HepG2 (cell line): ENCODE data around the gene MAJIN. TPM values are rescaled to one million over a fixed set of nuclear protein-coding genes. Genes with fewer than 3 reads are reported as not detected.

Experiments
- ATAC-seq: fragments of 200-7000 bp; cut with Tn5 transposase; 3 replicates; pipeline ENCODE4 v1.9.1; 2020; ENCODE audit warnings: mild to moderate bottlenecking, moderate library complexity
- BruUV-seq: library from RNA; stranded (reverse); fragments of 400-500 nt; replicated peaks from 2 replicates; lab custom pipeline; 2021; lab: Mats Ljungman, UMichigan
- CTCF ChIA-PET: fragments of 300-600 bp; formaldehyde crosslinking; extraction: SDS; loops from one replicate; lab custom pipeline; 2021; ENCODE audit warnings: low total read pairs, inconsistent platforms, low intra/inter-chr PET ratio; lab: Yijun Ruan, JAX
- POLR2A ChIA-PET: fragments of 350-600 bp; sonication (Branson Sonifier 250); formaldehyde crosslinking; loops from one replicate; lab custom pipeline; 2020; ENCODE audit warnings: antibody characterized with exemption, inconsistent platforms; lab: Yijun Ruan, JAX
- DNase-seq: peaks from one replicate; pipeline ENCODE4 v3.0.0-alpha.2; 2015; ENCODE audit warnings: low spot score
- FAIRE-seq: peaks from 3 replicates; lab custom pipeline; 2011; peaks lifted over from hg19 to GRCh38; lab: Jason Lieb, UNC
- H2AFZ ChIP-seq: one replicate; pipeline ENCODE4 v1.6.1; 2011; ENCODE audit warnings: low read length, inconsistent platforms
- H3K27ac ChIP-seq: fragments of 300-600 bp; 3 replicates; pipeline ENCODE4 v1.8.0; 2011; ENCODE audit warnings: mixed run types, mild to moderate bottlenecking, mixed read lengths, low read length, inconsistent platforms; ENCODE audit not compliant: insufficient read depth; ENCODE audit errors: extremely low read length
- H3K27me3 ChIP-seq, 2 experiments: fragments of 200-600 bp in 1 of 2; 2 replicates in 1 of 2; 3 replicates in 1 of 2; pipeline versions ENCODE4 v1.6.0 to v1.8.0; 2011; ENCODE audit warnings: low read length in 2 of 2, mild to moderate bottlenecking in 2 of 2, moderate library complexity in 2 of 2, inconsistent platforms in 1 of 2; ENCODE audit not compliant: insufficient read depth in 2 of 2, control insufficient read depth in 1 of 2
- H3K36me3 ChIP-seq, 2 experiments: fragments of 200-600 bp in 1 of 2; replicated peaks in 1 of 2; 2 replicates in 1 of 2; 3 replicates in 1 of 2; pipeline versions ENCODE4 v1.5.1 to v1.8.0; 2011; ENCODE audit warnings: low read length in 2 of 2, inconsistent platforms in 1 of 2; ENCODE audit not compliant: insufficient read depth in 2 of 2, control insufficient read depth in 1 of 2
- H3K4me1 ChIP-seq: 2 replicates; pipeline ENCODE4 v1.5.1; 2012; ENCODE audit warnings: low read length, inconsistent platforms; ENCODE audit not compliant: insufficient read depth
- H3K4me2 ChIP-seq: 2 replicates; pipeline ENCODE4 v1.6.0; 2011; ENCODE audit warnings: low read depth, low read length, inconsistent platforms
- H3K4me3 ChIP-seq, 3 experiments: fragments of 200-600 bp in 1 of 3; sonication (generic), shearing (Covaris generic) in 1 of 3; replicated peaks in 1 of 3; 2 replicates each; pipeline ENCODE4 v1.5.1; 2011 to 2016; ENCODE audit warnings: low read length in 3 of 3, inconsistent platforms in 2 of 3, low read depth in 2 of 3, mild to moderate bottlenecking in 2 of 3, control low read depth in 1 of 3, mixed read lengths in 1 of 3; ENCODE audit not compliant: insufficient read depth in 1 of 3
- H3K79me2 ChIP-seq: one replicate; pipeline ENCODE4 v1.6.1; 2011; ENCODE audit warnings: low read length, inconsistent platforms; ENCODE audit not compliant: insufficient read depth
- H3K9ac ChIP-seq: 2 replicates; pipeline ENCODE4 v1.6.0; 2011; ENCODE audit warnings: mild to moderate bottlenecking, low read depth, low read length, inconsistent platforms; ENCODE audit not compliant: insufficient read depth
- H3K9me3 ChIP-seq: 2 replicates; pipeline ENCODE4 v1.5.1; 2012; ENCODE audit warnings: mild to moderate bottlenecking, low read length
- H4K20me1 ChIP-seq: 2 replicates; pipeline ENCODE4 v1.6.0; 2011; ENCODE audit warnings: inconsistent platforms, mild to moderate bottlenecking, low read length, moderate library complexity; ENCODE audit not compliant: insufficient read depth
- BCL6 ChIP-seq: IDR thresholded peaks from 2 replicates; pipeline ENCODE4 v1.6.1; 2016; ENCODE audit warnings: missing genetic modification reagents, missing compliant biosample characterization
- DMAP1 ChIP-seq: IDR thresholded peaks from 2 replicates; pipeline ENCODE4 v1.6.1; 2016
- EEA1 ChIP-seq: sonication (generic); formaldehyde crosslinking; IDR thresholded peaks from 2 replicates; pipeline ENCODE4 v1.5.1; 2020; ENCODE audit warnings: mild to moderate bottlenecking, missing genetic modification reagents, borderline replicate concordance
- KAT2B ChIP-seq: fragments of 150-350 bp; IDR thresholded peaks from 2 replicates; pipeline ENCODE4 v1.6.1; 2014; ENCODE audit warnings: low read depth, low read length, borderline replicate concordance
- MED1 ChIP-seq: sonication (generic); formaldehyde crosslinking; IDR thresholded peaks from 2 replicates; pipeline ENCODE4 v1.4.0; 2020; ENCODE audit warnings: missing genetic modification reagents
- PAX8 ChIP-seq: sonication (generic); formaldehyde crosslinking; IDR thresholded peaks from 2 replicates; pipeline ENCODE4 v1.8.0; 2022; ENCODE audit warnings: mild to moderate bottlenecking, missing genetic modification reagents, borderline replicate concordance
- PRMT3 ChIP-seq: sonication (generic); formaldehyde crosslinking; IDR thresholded peaks from 2 replicates; pipeline ENCODE4 v1.8.1; 2022; ENCODE audit warnings: low read depth, mild to moderate bottlenecking, moderate library complexity, missing genetic modification reagents, borderline replicate concordance
- RARA ChIP-seq: IDR thresholded peaks from 2 replicates; pipeline ENCODE4 v1.6.1; 2016; ENCODE audit warnings: missing genetic modification reagents, missing compliant biosample characterization
- REL ChIP-seq: sonication (generic); formaldehyde crosslinking; conservative IDR thresholded peaks from 2 replicates; pipeline ENCODE4 v1.8.0; 2022; ENCODE audit warnings: mild to moderate bottlenecking, missing genetic modification reagents, moderate library complexity
- ZEB1 ChIP-seq: IDR thresholded peaks from 2 replicates; pipeline ENCODE4 v1.6.1; 2012; ENCODE audit warnings: mild to moderate bottlenecking, low read depth, inconsistent platforms; ENCODE audit not compliant: insufficient replicate concordance
- ZNF605 ChIP-seq: sonication (generic); formaldehyde crosslinking; IDR thresholded peaks from 2 replicates; pipeline ENCODE4 v1.8.0; 2022; ENCODE audit warnings: mild to moderate bottlenecking, missing genetic modification reagents
- ZNF709 ChIP-seq: sonication (generic); formaldehyde crosslinking; IDR thresholded peaks from 2 replicates; pipeline ENCODE4 v1.5.0; 2020; ENCODE audit warnings: mild to moderate bottlenecking, missing genetic modification reagents
- ZSCAN9 ChIP-seq: IDR thresholded peaks from 2 replicates; pipeline ENCODE4 v1.6.1; 2016; ENCODE audit warnings: borderline replicate concordance
- WGBS: methylation state at CpG from one replicate; pipeline ENCODE4 v1.1.6; 2017; ENCODE audit warnings: low lambda C conversion rate; 5-methylcytosine and 5-hydroxymethylcytosine counted together
- in situ Hi-C: cut with HindIII; loops from 2 replicates; pipeline ENCODE4 v1.10.0; 2017; ENCODE audit warnings: low pct_unique_long_range_greater_than_20kb; ENCODE audit not compliant: extremely low pct_ligation_motif_present
- intact Hi-C: fragments of 100-400 bp; cut with micrococcal nuclease; formaldehyde crosslinking; loops from one replicate; pipeline ENCODE4 v1.10.0; 2022; ENCODE audit not compliant: unreplicated experiment
- polyA plus RNA-seq, 8 experiments: library from polyadenylated mRNA; depleted of rRNA in 3 of 8; stranded (reverse) in 7 of 8; unstranded in 1 of 8; fragments of >200 nt; fragmentation: Illumina TruSeq in 4 of 8; extraction: Trizol in 4 of 8; gene quantifications; 2 replicates each; pipeline versions ENCODE4 v1.2.1 to v1.2.3, GENCODE V29; 2011 to 2016; ENCODE audit warnings: low read depth in 4 of 8, missing spikeins in 1 of 8, mixed read lengths in 1 of 8; ENCODE audit not compliant: insufficient read depth in 1 of 8
- total RNA-seq, 5 experiments: library from RNA; depleted of rRNA; stranded (reverse); fragments of >200 nt; fragmentation: Illumina TruSeq; extraction: Trizol; gene quantifications; 2 replicates each; pipeline ENCODE4 v1.2.3, GENCODE V29; 2016; ENCODE audit warnings: low read depth in 1 of 5
- TF ChIP-seq, protein P1 (sequence below): sonication (generic); formaldehyde crosslinking; IDR thresholded peaks from 2 replicates; pipeline ENCODE4 v1.5.0; 2020; ENCODE audit warnings: missing genetic modification reagents, mild to moderate bottlenecking, borderline replicate concordance
- TF ChIP-seq, protein P2 (sequence below): IDR thresholded peaks from 2 replicates; pipeline ENCODE4 v1.6.1; 2016; ENCODE audit warnings: missing compliant biosample characterization, missing genetic modification reagents, borderline replicate concordance
- TF ChIP-seq, protein P3 (sequence below): sonication (generic); formaldehyde crosslinking; IDR thresholded peaks from 2 replicates; pipeline ENCODE4 v1.4.0; 2020; ENCODE audit warnings: mild to moderate bottlenecking, missing genetic modification reagents, borderline replicate concordance
- TF ChIP-seq, protein P4 (sequence below): sonication (generic); formaldehyde crosslinking; IDR thresholded peaks from 2 replicates; pipeline ENCODE4 v1.5.0; 2020; ENCODE audit warnings: mild to moderate bottlenecking, missing genetic modification reagents

Gene MAJIN
- total and polyA plus RNA-seq, 2 of the 13 experiments (the other 11 are each of a cell fraction or from before 2014, with no cell fraction given), result not detected

DNA sequence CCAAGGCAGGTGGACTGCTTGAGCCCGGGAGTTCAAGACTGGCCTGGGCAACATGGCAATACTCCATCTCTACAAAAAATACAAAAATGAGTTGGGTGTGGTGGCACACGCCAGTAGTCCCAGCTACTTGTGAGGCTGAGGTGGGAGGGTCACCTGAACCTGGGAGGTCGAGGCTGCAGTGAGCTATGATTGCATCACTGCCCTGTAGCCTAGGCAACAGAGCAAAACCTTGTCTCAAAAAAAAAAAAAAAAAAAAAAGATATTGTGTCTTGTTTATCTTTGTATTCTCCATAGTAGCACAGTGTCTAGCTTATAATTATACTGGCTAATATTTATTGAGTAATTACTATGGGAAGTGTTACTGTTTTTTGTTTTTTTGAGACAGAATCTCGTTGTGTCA, 20.4 kb downstream of the MAJIN start:
- no peaks in the 10 kb centered on the region for H3K79me2 ChIP-seq
- DNase-seq, result no peak
- no peaks in the 10 kb centered on the region for H3K4me1 ChIP-seq
- POLR2A ChIA-PET, result interaction anchor here (0.7 kb wide), 1 partner anchor 47 kb away, joined by 4 read pairs; no protein-coding TSS in a partner anchor
- H3K27ac ChIP-seq, result no peak overlapping the region
- ATAC-seq, result no peak
- no peak overlapping the region for H2AFZ ChIP-seq
- H3K9me3 ChIP-seq, result no peaks in the 10 kb centered on the region
- in situ Hi-C loops, result no loop called here
- no peaks in the 10 kb centered on the region for H3K36me3 ChIP-seq
- BruUV-seq, result no TSS peak
- intact Hi-C loops, result no loop called here
- H3K4me2 ChIP-seq, result no peak overlapping the region
- CTCF ChIA-PET, result no interaction called here
- no peak overlapping the region for H3K9ac ChIP-seq
- WGBS, result 25% methylated on average over 4 of the region's 4 CpGs
- H4K20me1 ChIP-seq, result no peaks in the 10 kb centered on the region
- peaks cover 0 to 3% of the 10 kb centered on the region in 2 experiments; a peak in 2 of 5 replicates for H3K27me3 ChIP-seq
- FAIRE-seq, result no peak
- H3K4me3 ChIP-seq, result no peak overlapping the region
- TF ChIP-seq RARA (CRISPR knock-in tag), result no peak
- no peak for TF ChIP-seq EEA1
- TF ChIP-seq PAX8, result no peak
- TF ChIP-seq REL (CRISPR knock-in tag), result no peak
- TF ChIP-seq, protein P1, sequence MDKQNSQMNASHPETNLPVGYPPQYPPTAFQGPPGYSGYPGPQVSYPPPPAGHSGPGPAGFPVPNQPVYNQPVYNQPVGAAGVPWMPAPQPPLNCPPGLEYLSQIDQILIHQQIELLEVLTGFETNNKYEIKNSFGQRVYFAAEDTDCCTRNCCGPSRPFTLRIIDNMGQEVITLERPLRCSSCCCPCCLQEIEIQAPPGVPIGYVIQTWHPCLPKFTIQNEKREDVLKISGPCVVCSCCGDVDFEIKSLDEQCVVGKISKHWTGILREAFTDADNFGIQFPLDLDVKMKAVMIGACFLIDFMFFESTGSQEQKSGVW (CRISPR knock-in tag), result no peak
- no peak for TF ChIP-seq DMAP1 (CRISPR knock-in tag)
- TF ChIP-seq ZEB1, result no peak
- TF ChIP-seq ZSCAN9 (CRISPR knock-in tag), result no peak
- TF ChIP-seq BCL6, result no peak
- TF ChIP-seq KAT2B, result no peak
- TF ChIP-seq ZNF709 (CRISPR knock-in tag), result no peak
- no peak for TF ChIP-seq MED1 (CRISPR knock-in tag)
- no peak for TF ChIP-seq ZNF605 (CRISPR knock-in tag)
- TF ChIP-seq, protein P2, sequence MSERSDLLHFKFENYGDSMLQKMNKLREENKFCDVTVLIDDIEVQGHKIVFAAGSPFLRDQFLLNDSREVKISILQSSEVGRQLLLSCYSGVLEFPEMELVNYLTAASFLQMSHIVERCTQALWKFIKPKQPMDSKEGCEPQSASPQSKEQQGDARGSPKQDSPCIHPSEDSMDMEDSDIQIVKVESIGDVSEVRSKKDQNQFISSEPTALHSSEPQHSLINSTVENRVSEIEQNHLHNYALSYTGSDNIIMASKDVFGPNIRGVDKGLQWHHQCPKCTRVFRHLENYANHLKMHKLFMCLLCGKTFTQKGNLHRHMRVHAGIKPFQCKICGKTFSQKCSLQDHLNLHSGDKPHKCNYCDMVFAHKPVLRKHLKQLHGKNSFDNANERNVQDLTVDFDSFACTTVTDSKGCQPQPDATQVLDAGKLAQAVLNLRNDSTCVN, result no peak
- no peak for TF ChIP-seq PRMT3
- TF ChIP-seq, protein P3, sequence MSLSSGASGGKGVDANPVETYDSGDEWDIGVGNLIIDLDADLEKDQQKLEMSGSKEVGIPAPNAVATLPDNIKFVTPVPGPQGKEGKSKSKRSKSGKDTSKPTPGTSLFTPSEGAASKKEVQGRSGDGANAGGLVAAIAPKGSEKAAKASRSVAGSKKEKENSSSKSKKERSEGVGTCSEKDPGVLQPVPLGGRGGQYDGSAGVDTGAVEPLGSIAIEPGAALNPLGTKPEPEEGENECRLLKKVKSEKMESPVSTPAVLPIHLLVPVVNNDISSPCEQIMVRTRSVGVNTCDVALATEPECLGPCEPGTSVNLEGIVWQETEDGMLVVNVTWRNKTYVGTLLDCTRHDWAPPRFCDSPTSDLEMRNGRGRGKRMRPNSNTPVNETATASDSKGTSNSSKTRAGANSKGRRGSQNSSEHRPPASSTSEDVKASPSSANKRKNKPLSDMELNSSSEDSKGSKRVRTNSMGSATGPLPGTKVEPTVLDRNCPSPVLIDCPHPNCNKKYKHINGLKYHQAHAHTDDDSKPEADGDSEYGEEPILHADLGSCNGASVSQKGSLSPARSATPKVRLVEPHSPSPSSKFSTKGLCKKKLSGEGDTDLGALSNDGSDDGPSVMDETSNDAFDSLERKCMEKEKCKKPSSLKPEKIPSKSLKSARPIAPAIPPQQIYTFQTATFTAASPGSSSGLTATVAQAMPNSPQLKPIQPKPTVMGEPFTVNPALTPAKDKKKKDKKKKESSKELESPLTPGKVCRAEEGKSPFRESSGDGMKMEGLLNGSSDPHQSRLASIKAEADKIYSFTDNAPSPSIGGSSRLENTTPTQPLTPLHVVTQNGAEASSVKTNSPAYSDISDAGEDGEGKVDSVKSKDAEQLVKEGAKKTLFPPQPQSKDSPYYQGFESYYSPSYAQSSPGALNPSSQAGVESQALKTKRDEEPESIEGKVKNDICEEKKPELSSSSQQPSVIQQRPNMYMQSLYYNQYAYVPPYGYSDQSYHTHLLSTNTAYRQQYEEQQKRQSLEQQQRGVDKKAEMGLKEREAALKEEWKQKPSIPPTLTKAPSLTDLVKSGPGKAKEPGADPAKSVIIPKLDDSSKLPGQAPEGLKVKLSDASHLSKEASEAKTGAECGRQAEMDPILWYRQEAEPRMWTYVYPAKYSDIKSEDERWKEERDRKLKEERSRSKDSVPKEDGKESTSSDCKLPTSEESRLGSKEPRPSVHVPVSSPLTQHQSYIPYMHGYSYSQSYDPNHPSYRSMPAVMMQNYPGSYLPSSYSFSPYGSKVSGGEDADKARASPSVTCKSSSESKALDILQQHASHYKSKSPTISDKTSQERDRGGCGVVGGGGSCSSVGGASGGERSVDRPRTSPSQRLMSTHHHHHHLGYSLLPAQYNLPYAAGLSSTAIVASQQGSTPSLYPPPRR (CRISPR knock-in tag), result no peak
- TF ChIP-seq, protein P4, sequence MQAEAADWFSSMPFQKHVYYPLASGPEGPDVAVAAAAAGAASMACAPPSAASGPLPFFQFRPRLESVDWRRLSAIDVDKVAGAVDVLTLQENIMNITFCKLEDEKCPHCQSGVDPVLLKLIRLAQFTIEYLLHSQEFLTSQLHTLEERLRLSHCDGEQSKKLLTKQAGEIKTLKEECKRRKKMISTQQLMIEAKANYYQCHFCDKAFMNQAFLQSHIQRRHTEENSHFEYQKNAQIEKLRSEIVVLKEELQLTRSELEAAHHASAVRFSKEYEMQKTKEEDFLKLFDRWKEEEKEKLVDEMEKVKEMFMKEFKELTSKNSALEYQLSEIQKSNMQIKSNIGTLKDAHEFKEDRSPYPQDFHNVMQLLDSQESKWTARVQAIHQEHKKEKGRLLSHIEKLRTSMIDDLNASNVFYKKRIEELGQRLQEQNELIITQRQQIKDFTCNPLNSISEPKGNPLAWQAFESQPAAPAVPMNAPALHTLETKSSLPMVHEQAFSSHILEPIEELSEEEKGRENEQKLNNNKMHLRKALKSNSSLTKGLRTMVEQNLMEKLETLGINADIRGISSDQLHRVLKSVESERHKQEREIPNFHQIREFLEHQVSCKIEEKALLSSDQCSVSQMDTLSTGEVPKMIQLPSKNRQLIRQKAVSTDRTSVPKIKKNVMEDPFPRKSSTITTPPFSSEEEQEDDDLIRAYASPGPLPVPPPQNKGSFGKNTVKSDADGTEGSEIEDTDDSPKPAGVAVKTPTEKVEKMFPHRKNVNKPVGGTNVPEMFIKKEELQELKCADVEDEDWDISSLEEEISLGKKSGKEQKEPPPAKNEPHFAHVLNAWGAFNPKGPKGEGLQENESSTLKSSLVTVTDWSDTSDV (CRISPR knock-in tag), result no peak
